Neural crest cell (in vitro differentiated cells): ENCODE measurements around the gene AGAP3. TPM values are rescaled to one million over a fixed set of nuclear protein-coding genes. Genes with fewer than 3 reads are reported as not detected.

ENCODE experiments used
- DNase-seq: peaks from one replicate; pipeline ENCODE4 v3.0.0; 2021; ENCODE audit warnings: low read depth, mixed read lengths, low spot score
- H3K27ac Mint-ChIP-seq: one replicate; pipeline ENCODE4 v1.8.0; 2021; ENCODE audit warnings: mild to moderate bottlenecking, mixed read lengths; ENCODE audit not compliant: unreplicated experiment
- H3K27me3 Mint-ChIP-seq: 2 replicates; pipeline ENCODE4 v1.8.0; 2021; ENCODE audit warnings: low read depth, mild to moderate bottlenecking, mixed read lengths
- H3K36me3 Mint-ChIP-seq: 2 replicates; pipeline ENCODE4 v1.8.0; 2021; ENCODE audit warnings: low read depth, mild to moderate bottlenecking, mixed read lengths
- H3K4me1 Mint-ChIP-seq: 2 replicates; pipeline ENCODE4 v1.8.0; 2021; ENCODE audit warnings: mixed read lengths
- H3K4me3 Mint-ChIP-seq: one replicate; pipeline ENCODE4 v1.8.0; 2021; ENCODE audit warnings: mild to moderate bottlenecking, mixed read lengths
- H3K9me3 Mint-ChIP-seq: 2 replicates; pipeline ENCODE4 v1.8.0; 2021; ENCODE audit warnings: mixed read lengths
- total RNA-seq: library from RNA; stranded (reverse); gene quantifications from 2 replicates; pipeline ENCODE4 v1.2.1, GENCODE V29; 2021
- TF ChIP-seq, protein P1 (sequence below): fragments of 200-600 bp; sonication (generic); conservative IDR thresholded peaks from 2 replicates; pipeline ENCODE4 v1.5.0; 2021; ENCODE audit warnings: antibody characterized with exemption, mild to moderate bottlenecking

The AGAP3 gene
- total RNA-seq, 1 donor from 2014 or later: 139 TPM

DNA sequence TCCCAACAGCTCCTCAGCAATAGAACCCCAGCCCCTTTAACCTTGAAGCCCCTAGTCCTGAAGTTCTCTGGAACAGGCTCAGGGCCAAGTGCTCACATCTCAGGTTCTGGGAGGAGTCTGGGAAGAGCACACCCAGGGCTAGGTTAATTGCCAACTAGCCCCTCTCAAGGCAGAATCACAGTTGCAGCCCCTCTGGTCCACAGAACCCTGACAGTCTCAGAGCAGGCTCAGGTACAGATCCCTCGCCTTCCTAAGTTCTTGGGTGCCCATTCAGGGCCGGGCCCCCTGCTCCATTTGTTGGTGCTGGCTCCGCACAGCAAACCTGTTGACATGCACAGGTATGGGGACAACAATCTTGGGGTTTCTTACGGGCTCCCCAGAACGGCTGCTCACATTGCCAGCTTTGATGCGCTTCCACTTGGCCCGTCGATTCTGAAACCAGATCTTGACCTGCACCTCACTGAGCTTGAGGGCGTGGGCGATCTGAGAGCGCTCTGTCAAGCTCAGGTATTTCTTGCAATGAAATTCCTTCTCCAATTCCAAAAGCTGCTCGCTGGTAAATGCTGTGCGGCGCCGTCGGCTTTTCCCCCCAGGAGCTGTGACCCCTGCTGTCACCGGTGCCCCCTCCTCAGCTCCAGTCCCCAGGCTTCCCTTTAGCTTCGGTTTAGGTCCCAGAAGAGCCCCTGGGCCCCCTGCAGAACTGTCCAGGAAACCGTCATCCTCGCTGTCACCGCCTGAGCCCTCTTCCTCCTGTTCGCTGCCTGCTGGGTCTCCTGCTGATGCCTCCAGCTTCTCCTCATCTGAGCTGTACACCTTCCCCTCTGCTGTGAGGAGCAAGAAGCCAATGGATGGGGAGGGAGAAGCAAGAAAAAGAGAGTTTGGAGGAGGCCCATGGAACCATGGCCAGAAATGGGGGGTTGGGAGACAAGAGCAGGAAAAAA lies 62.3 kb downstream of the AGAP3 start:
- Mint-ChIP-seq H3K4me3 (peak overlapping the region; percentile 23), H3K36me3 (peaks cover 5% of the 10 kb centered on the region), H3K4me1 (peaks cover 6% of the 10 kb centered on the region), H3K27me3 (peaks cover 14% of the 10 kb centered on the region), H3K27ac (no peak overlapping the region), H3K9me3 (no peaks in the 10 kb centered on the region)
- TF ChIP-seq, protein P1, sequence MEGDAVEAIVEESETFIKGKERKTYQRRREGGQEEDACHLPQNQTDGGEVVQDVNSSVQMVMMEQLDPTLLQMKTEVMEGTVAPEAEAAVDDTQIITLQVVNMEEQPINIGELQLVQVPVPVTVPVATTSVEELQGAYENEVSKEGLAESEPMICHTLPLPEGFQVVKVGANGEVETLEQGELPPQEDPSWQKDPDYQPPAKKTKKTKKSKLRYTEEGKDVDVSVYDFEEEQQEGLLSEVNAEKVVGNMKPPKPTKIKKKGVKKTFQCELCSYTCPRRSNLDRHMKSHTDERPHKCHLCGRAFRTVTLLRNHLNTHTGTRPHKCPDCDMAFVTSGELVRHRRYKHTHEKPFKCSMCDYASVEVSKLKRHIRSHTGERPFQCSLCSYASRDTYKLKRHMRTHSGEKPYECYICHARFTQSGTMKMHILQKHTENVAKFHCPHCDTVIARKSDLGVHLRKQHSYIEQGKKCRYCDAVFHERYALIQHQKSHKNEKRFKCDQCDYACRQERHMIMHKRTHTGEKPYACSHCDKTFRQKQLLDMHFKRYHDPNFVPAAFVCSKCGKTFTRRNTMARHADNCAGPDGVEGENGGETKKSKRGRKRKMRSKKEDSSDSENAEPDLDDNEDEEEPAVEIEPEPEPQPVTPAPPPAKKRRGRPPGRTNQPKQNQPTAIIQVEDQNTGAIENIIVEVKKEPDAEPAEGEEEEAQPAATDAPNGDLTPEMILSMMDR: no peak
- no peak for DNase-seq

DNA sequence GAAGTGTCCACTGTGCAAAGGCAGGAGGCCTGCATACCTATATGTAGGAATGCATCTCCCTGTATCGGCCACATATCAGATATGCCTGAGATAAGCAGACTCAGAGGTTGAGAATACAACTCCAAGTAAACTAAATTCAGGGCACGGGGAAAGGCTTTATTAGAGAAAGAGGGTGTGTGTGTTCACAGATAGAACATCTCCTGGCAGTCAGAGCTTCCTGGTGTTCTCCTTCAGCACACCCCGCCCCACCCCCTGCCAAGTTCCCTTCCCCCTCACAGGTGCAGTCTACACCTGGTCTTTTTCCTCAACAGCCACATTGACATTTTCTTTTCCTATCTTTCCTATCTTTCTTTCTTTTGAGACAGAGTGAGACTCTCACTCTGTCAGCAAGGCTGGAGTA lies 64.1 kb downstream of the AGAP3 start:
- Mint-ChIP-seq H3K4me3 (peak overlapping the region; percentile 12), H3K27me3 (peaks cover 22% of the 10 kb centered on the region), H3K36me3 (no peaks in the 10 kb centered on the region)

DNA sequence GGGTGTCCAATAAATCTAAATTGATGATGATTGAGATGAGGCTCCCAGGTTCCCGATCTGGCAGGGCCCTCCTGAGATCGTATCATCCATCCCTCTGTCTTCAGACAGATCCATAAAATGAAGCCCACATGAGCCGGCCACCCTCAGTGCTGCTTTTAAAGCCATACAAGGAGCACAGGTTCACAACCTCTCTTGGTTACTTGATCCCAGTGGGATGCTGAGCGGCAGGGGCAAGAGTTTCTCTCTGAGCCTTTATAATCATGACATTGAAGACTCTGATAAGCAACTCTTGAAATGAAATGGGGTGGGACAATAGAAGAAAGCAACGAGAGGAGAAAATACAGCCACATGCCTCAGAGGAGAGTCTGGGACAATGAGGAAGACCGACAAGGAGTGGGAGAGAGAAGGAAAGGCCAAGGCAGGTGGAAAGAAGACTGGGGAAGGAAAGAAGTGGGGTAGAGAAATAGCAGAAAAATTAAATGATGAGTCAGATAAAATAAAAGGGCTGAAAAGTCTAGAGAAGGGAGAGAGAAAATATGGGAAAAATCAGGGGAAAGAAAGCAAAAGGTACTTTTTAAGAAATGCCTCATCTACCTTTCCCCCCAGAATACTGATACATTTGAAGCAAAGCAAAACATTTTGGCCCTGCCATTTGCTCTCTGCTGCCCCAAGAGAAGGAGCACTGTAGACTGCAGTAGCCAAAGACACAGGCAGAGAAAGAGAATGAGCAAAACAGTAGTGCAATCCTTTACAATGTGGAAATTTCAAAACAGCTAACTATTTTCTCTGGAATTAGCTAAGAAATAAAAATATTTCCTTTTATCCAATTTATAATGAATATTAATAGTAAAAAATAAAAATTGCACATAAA lies 66.6 kb downstream of the AGAP3 start:
- TF ChIP-seq, protein P1: no peak
- DNase-seq: no peak
- no peak overlapping the region for H3K4me3 Mint-ChIP-seq
- no peaks in the 10 kb centered on the region for H3K36me3 Mint-ChIP-seq
- peaks cover 6% of the 10 kb centered on the region for H3K4me1 Mint-ChIP-seq
- H3K27ac Mint-ChIP-seq: no peak overlapping the region
- H3K9me3 Mint-ChIP-seq: no peaks in the 10 kb centered on the region
- peaks cover 36% of the 10 kb centered on the region for H3K27me3 Mint-ChIP-seq

More for the DNA sequence above, 64.1 kb downstream of the AGAP3 start:
- Mint-ChIP-seq H3K4me1 (no peaks in the 10 kb centered on the region), H3K9me3 (no peaks in the 10 kb centered on the region), H3K27ac (no peak overlapping the region)
- TF ChIP-seq, protein P1: no peak
- no peak for DNase-seq

DNA sequence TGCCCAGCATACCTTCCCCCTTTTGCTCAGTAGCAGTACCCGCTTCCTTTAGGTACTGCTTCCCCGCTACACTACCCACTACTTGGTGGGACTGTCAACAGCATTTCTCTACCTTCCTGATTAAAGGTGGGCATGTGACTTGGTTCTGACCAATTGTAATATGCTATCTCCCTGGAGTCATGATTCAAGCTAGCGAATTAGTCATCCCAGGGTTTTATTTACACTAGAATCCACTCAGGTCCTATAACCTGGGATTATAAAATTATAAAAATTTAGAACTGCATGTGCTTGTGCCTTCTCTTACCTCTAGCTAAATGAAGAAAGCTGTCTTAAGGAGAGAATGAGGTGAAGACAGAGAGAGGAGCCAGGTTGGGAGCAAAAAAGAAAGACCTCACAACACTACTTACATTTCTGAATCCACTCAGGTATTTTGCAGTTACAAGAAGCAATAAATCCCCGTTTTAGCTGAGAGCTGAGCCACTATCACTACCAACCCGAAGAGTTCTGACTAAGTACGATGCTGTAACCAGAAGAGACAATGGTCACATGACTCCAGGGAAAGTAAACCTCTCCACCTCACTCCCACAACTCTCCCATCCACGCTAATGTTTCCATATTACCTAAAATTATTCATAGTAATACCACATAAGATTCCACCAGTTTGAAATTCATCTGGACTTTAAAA lies 71.5 kb downstream of the AGAP3 start:
- Mint-ChIP-seq H3K9me3 (no peaks in the 10 kb centered on the region), H3K4me3 (no peak overlapping the region), H3K4me1 (peaks cover 6% of the 10 kb centered on the region), H3K27ac (no peak overlapping the region), H3K27me3 (peaks cover 33% of the 10 kb centered on the region), H3K36me3 (no peaks in the 10 kb centered on the region)
- DNase-seq: no peak
- TF ChIP-seq, protein P1: no peak

DNA sequence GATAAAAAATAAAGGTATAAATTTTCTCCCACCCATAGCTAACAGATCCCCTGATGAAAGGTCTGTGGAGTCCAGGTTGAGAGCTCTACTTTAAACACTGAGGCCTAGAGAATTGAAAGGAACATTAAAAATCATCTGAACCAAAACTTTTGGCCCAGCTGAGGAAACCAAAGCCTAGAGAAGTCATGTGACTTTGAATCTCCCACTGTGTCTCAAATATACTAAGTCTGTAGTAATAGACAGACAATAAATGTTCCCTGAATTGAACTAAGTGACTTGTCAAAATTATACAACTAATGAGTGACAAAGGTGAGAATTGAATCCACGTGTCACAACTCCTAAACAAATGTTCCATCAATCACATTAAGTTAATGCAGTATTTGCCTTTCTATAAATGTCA lies 75.5 kb downstream of the AGAP3 start:
- Mint-ChIP-seq H3K4me1 (peaks cover 10% of the 10 kb centered on the region), H3K4me3 (no peak overlapping the region), H3K9me3 (no peaks in the 10 kb centered on the region), H3K27me3 (peaks cover 15% of the 10 kb centered on the region), H3K27ac (no peak overlapping the region), H3K36me3 (no peaks in the 10 kb centered on the region)
- no peak for DNase-seq
- TF ChIP-seq, protein P1: no peak
